SH-SY5Y (cell line): ENCODE data around the gene BET1.

Experiments
- GATA2 ChIP-seq: IDR thresholded peaks from 2 replicates; pipeline ENCODE4 v1.6.1; 2011; ENCODE audit warnings: mild to moderate bottlenecking, low read depth, low read length
- GATA3 ChIP-seq: IDR thresholded peaks from 2 replicates; pipeline ENCODE4 v1.6.1; 2011; ENCODE audit warnings: low read depth, mild to moderate bottlenecking, low read length, moderate library complexity

BET1 gene

DNA sequence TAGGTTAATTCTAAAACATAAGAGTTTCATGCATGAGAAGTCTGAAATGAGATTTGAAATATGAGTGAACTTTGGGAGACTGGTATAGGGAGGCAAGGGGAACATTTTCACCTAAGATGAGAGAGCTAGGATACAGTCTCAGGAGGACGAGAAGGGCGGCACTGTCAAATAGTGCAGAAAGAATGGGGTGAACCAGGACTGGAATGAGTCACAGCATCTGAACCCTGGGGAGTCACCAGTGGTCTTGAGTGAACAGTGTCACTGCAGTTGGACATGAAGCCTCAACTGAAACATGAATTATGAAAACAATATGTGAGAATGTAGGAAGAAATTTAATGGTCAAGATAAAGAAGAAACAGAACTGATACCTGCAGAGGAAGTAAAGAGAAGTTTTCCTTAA lies 48.9 kb downstream of the BET1 start:
- TF ChIP-seq GATA2 (no peak), GATA3 (no peak)

- TF ChIP-seq GATA2 = no peak
- TF ChIP-seq GATA3 = peak; percentile 40; the same call in 1 of the 2 replicates
Observed at GRCh38 chr7:93949423-93949822, 54.7 kb downstream of the BET1 start.

DNA sequence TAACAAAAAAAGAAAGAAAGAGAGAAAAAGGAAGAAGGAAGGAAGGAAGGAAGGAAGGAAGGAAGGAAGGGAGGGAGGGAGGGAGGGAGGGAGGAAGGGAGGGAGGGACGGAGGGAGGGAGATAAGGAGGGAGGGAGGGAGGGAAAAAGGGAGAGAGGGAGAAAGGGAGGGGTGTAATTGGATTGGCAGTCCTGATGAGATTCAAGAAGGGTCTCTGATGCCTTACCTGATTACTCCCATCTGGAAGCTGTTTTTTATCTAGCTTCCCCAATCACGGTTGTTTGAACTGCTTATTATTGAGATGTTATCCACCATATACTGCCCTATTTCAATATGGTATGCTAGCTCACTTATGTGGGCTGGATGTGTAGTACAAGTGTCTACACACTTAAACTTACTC lies 55.3 kb downstream of the BET1 start:
- TF ChIP-seq GATA2 = peak; percentile 33; the same call in 1 of the 2 replicates
- TF ChIP-seq GATA3 = no peak; the same call in 1 of the 2 replicates

- no peak for TF ChIP-seq GATA2
- TF ChIP-seq GATA3 = no peak
Observed at GRCh38 chr7:93948106-93948505, 56.0 kb downstream of the BET1 start.

GRCh38 chr7:93945756-93946535 lies 58.2 kb downstream of the BET1 start:
- TF ChIP-seq GATA3 (no peak), GATA2 (no peak)

DNA sequence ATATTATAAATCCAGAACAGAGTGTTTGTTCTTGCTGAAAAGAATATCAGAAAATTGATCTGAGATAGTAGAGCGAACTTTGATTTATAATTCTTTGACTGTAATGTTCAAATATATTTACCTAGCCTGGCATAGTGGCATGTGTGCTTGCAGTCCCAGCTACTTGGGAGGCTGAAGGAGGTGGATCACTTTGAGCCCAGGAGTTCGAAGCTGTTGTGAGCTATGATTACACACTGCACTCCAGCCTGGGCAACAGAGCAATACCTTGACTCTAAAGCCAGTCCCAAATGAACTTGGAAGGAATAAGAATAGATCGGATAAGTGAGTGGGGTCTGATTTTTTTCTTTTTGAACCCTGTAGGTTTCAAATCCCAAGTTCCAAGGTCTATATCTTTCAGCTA lies 59.1 kb downstream of the BET1 start:
- TF ChIP-seq GATA3 (0 out of 2 replicates have a peak, but pooled peaks have one; percentile 3), GATA2 (no peak)

- peak; percentile 53 for TF ChIP-seq GATA3
- TF ChIP-seq GATA2 = no peak
Observed at GRCh38 chr7:93944673-93945072, 59.5 kb downstream of the BET1 start.

DNA sequence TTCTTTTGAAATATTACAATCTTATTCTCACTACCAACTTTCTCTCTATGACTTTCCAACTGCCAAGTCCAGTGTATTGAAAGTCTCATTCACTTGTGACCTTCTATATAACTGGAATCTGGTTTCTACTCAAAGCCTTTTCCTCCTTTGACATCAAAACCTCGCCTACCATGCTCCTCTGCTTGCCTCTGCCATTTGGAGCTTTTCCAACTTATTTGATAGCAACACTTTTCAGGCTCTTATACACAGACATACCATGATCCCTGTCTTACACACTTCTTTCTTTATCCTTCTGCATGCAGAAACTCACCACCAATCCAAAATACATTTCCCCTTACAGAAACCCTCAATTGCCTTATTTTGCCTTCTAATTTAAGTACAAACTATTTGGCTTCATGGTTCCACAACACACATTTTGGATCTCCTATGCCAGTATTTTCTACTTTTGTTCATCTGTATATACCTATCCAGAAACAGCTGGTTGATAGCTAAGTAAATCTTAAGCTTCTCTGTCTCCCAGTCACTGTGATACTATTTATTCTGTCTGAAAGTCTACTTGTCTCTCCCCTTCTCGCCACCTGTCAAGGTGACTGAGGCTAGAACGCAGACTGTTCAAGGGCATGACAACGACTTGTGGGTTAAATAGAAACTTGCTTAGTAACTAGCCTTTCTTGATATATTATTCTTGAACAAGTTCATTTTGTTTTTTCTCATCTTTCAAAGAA lies 60.2 kb downstream of the BET1 start:
- TF ChIP-seq GATA3 = no peak
